Activated CD4-positive, alpha-beta T cell treated with anti-CD3 and anti-CD28 coated beads, Interleukin-2, amount 50 U/mL, for 48 hours (primary cell): ENCODE data around the gene CAMLG.
A peak's percentile ranks its signal among the peaks of the same experiment; 100 is the strongest.
"Not testable (repeated sequence)": the region's sequence is repeated elsewhere in the genome, so short reads cannot be mapped to it uniquely, and the experiment has no call there.

Experiments
- DNase-seq, 2 experiments: peaks; one replicate each; pipeline ENCODE4 v3.0.0-alpha.2; 2020

CAMLG gene

DNA sequence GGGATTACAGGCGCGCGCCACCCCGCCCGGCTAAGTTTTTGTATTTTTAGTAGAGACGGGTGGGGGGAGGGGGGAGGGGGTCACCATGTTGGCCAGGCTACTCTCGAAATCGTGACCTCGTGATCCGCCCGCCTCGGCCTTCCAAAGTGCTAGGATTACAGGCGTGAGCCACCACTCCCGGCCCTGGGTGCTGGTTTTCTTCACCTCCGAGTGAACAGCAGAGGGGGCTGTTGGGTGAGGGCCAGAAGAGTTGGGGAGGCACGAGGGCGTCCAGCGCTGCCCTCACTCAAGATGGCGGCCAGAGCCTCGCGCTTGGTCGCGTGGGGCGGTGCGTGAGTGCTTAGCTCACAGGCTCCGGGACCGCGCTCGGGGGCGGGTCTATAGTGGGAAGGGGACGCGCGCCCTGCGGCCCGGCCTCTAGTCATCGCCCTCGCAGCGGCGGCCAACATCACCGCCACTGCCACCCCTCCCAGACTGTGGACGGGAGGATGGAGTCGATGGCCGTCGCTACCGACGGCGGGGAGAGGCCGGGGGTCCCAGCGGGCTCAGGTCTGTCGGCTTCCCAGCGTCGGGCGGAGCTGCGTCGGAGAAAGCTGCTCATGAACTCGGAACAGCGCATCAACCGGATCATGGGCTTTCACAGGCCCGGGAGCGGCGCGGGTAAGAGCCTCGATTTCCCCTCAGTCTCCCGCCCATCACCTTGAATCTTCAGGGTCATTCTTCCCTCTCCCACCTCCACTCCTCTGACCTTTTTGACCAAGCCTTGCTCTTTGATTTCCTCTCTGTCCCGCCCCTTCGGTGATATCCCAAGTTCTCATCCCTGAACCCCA, at the start of gene CAMLG:
Gene CAMLG (plus strand): TSS at position 416 of the 830 bp plus-strand sequence. CDS start 73 bp downstream, at position 489.
- peak; percentile 97 to 98 for DNase-seq

DNA sequence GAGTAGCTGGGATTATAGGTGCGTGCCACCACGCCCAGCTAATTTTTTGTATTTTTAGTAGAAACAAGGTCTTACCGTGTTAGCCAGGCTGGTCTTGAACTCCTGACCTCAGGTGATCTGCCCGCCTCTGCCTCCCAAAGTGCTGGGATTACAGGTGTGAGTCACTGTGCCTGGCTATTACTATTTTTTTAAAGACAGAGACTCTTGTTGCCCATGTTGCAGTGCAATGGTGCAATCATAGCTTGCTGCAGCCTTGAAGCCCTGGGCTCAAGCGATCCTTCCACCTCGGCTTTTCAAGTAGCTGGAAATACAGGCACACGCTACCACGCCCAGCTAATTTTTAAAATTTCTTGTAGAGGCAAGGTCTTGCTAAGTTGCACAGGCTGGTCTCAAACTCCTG, 48.2 kb upstream of the CAMLG start:
- not testable (repeated sequence) for DNase-seq

DNA sequence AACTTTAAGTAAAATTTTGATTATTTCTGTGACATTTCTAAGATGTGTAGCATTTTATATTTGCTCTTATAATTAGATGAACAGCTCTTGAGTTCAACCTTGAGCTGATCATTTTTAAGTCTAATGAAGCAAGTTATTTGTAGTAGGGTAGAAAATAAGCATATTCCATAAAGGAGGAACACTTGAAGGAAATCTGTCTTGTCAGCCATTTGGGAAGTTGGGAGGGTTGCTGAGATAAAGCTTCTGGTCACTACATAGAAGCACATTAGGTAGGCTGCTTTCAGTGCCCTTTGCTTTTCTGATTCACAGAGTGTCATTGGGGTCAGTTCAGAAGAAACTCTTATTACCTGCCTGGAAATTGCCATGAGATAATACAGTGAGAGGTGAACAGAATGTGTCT, 45.6 kb upstream of the CAMLG start:
- DNase-seq = no peak

- no peak for DNase-seq
Measured at GRCh38 chr5:134708301-134708700, 30.0 kb upstream of the CAMLG start.

DNA sequence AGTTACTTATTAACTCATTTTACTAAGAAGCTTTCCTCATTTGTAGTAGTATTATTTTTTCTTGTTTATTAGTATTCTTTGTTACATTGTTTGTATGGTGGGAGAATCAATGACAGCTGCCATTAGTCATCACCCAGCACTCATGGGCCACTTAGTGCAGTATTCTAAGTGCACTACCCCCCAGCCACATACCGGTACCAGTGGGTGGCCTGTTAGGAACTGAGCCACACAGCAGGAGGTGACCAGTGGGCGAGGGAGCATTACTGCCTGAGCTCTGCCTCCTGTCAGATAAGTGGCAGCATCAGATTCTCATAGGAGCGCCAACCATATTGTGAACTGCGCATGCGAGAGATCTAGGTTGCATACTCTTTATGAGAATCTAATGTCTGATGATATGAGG, 24.2 kb upstream of the CAMLG start:
- no peak for DNase-seq

- no peak for DNase-seq
Measured at GRCh38 chr5:134714541-134714940, 23.8 kb upstream of the CAMLG start.

GRCh38 chr5:134715466-134715865, 22.9 kb upstream of the CAMLG start:
- DNase-seq = not testable (repeated sequence)

DNA sequence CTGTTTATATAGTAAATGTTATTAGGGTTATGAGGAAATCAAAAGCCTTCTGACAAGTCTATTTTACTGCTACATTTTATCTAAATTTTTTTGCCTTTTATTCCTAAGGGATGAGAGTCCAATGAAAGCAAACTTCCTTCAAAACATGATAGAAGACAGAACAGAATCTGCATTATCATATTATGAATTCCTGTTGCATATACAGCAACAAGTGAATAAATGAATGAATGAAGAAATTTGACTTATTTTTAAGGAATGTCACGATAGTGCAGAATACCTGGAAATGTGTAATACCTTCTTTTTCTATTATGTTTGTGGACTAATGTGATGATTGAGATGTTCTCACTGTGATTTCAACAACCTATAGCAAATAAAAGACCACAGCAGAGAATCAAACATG, 13.5 kb upstream of the CAMLG start:
- DNase-seq = no peak

- no peak for DNase-seq
Measured at GRCh38 chr5:134732819-134733218, 5.5 kb upstream of the CAMLG start.

- no peak for DNase-seq
Measured at GRCh38 chr5:134735243-134735642, 3.1 kb upstream of the CAMLG start.

- no peak for DNase-seq
Measured at GRCh38 chr5:134736173-134736812, 2.1 kb upstream of the CAMLG start.

DNA sequence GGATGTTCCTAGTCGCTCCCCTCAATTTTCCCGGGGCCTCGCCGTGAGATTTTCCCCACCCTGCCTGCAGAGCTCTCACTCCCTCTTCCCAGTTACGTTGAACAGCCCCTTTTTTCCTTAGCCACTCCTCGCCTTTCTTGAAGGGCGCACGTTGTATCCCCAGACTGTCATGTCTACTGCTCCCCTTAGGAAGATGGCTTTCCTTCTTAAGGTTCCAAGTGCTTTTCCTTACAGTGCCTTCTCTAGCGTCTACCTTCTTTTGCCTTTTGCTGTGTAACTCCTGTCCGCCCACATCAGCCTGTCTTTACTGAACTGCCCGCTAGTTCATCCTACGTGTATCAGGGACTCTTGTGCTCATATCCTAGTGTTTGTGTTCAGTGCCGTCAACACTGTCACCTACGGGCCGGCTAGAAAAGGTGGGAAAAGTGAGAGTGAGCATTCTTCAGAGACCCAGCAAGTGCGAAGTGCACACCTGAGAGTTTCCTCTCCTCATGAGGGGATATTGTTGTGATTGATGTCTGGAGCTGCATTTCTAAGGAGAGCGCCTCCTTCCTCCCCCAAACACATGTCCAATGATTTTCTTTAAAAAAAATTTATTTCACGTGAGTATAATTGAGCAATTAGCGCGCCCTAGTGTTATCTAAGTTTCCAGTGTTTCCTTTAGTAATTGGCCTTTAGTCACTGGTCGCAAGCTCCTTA, 764 bp downstream of the CAMLG start:
- peak; percentile 21 to 38 for DNase-seq

DNA sequence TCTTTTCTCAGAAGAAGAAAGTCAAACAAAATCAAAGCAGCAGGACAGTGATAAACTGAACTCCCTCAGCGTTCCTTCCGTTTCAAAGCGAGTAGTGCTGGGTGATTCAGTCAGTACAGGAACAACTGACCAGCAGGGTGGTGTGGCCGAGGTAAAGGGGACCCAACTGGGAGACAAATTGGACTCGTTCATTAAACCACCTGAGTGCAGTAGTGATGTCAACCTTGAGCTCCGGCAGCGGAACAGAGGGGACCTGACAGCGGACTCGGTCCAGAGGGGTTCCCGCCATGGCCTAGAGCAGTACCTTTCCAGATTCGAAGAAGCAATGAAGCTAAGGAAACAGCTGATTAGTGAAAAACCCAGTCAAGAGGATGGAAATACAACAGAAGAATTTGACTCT, 2.7 kb downstream of the CAMLG start:
- DNase-seq = no peak

DNA sequence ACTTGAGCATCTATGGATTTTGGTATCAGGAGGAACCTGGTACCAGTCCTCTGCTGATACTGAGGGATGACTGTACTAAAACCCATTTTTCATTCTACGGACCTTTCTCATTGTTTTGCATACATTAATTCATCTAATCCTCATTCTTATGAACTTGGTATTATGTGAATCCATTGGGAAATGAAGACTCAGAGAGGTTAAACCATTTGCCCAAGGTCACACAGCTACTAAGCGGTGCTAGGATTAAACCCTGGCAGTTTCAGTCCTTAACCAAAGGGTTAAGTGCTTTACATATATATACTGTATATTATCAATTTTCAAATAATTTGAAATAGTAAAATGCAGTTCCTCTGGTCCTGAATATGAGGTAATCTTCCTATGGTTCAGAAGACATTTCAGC, 3.8 kb downstream of the CAMLG start:
- no peak for DNase-seq

- DNase-seq = no peak
Measured at GRCh38 chr5:134749415-134749814, 11.1 kb downstream of the CAMLG start.

GRCh38 chr5:134758176-134758503, 19.8 kb downstream of the CAMLG start:
- no peak for DNase-seq

GRCh38 chr5:134758504-134759341, 20.4 kb downstream of the CAMLG start, which contains the start of gene DDX46:
Gene DDX46, plus strand, starts transcription at chr5:134758779. Its CDS starts 160 bp downstream, at chr5:134758939.
- DNase-seq = peak; percentile 96 to 97

- DNase-seq = not testable (repeated sequence)
Measured at GRCh38 chr5:134767528-134768291, 29.4 kb downstream of the CAMLG start.

- no peak for DNase-seq
Measured at GRCh38 chr5:134769206-134769605, 30.9 kb downstream of the CAMLG start.

DNA sequence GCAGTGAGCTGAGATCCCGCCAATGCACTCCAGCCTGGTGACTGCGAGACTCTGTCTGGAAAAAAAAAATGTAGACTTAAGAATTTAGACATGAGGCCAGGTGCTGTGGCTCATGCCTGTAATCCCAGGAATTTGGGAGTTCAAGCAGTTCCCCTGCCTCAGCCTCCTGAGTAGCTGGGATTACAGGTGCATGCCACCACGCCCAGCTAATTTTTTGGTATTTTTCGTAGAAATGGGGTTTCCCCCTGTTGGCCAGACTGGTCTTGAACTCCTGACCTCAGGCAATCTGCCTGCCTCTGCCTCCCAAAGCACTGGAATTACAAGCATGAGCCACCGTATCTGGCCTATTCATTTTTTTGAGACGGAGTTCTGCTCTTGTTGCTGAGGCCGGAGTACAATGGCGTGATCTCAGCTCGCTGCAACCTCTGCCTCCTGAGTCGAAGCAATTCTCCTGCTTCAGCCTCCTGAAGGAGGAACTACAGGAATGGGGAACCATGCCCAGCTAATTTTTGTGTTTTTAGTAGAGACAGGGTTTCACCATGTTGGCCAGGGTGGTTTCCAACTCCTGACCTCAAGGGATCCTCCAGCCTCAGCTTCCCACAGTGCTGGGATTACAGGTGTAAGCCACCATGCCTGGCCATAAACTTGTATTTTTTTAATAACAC, 34.2 kb downstream of the CAMLG start:
- DNase-seq = no peak

- DNase-seq = no peak
Measured at GRCh38 chr5:134777366-134777765, 39.0 kb downstream of the CAMLG start.
